T-helper 22 cell (primary cell): ENCODE results near the gene TSNAX.
"Not testable (repeated sequence)": the region's sequence is repeated elsewhere in the genome, so short reads cannot be mapped to it uniquely, and the experiment has no call there.

Experiments used
- DNase-seq: peaks from one replicate; pipeline ENCODE4 v3.0.0-alpha.2; 2020; ENCODE audit warnings: low read depth

Gene TSNAX

GRCh38 chr1:231561647-231562383, 33.3 kb downstream of the TSNAX start:
- no peak for DNase-seq

GRCh38 chr1:231563247-231563646, 34.8 kb downstream of the TSNAX start:
- DNase-seq: no peak

GRCh38 chr1:231564373-231564772, 35.9 kb downstream of the TSNAX start:
- no peak for DNase-seq

GRCh38 chr1:231566496-231566895, 38.0 kb downstream of the TSNAX start:
- no peak for DNase-seq

- not testable (repeated sequence) for DNase-seq
These were observed 41.8 kb downstream of the TSNAX start for GRCh38 chr1:231570262-231570661.

- no peak for DNase-seq
These were observed 43.4 kb downstream of the TSNAX start for GRCh38 chr1:231571904-231572303.

- no peak for DNase-seq
These were observed 47.0 kb downstream of the TSNAX start for GRCh38 chr1:231575472-231575871.

- no peak for DNase-seq
These were observed 48.6 kb downstream of the TSNAX start for GRCh38 chr1:231576804-231577718.

- no peak for DNase-seq
These were observed 52.4 kb downstream of the TSNAX start for GRCh38 chr1:231580874-231581273.

GRCh38 chr1:231581859-231582258, 53.4 kb downstream of the TSNAX start:
- DNase-seq: no peak

- no peak for DNase-seq
These were observed 54.9 kb downstream of the TSNAX start for GRCh38 chr1:231583376-231583775.

GRCh38 chr1:231584117-231584516, 55.6 kb downstream of the TSNAX start:
- DNase-seq: no peak

- no peak for DNase-seq
These were observed 56.5 kb downstream of the TSNAX start for GRCh38 chr1:231584921-231585320.

- DNase-seq: no peak
These were observed 62.2 kb downstream of the TSNAX start for GRCh38 chr1:231590453-231591198.

GRCh38 chr1:231591466-231591865, 63.0 kb downstream of the TSNAX start:
- DNase-seq: no peak

- no peak for DNase-seq
These were observed 64.3 kb downstream of the TSNAX start for GRCh38 chr1:231592809-231593208.

GRCh38 chr1:231593264-231593663, 64.8 kb downstream of the TSNAX start:
- DNase-seq: not testable (repeated sequence)

GRCh38 chr1:231594123-231594522, 65.7 kb downstream of the TSNAX start:
- no peak for DNase-seq

GRCh38 chr1:231594749-231595148, 66.3 kb downstream of the TSNAX start:
- no peak for DNase-seq

GRCh38 chr1:231596337-231596791, 67.9 kb downstream of the TSNAX start:
- no peak for DNase-seq

- DNase-seq: no peak
These were observed 69.5 kb downstream of the TSNAX start for GRCh38 chr1:231597971-231598370.

GRCh38 chr1:231600458-231600976, 72.0 kb downstream of the TSNAX start:
- no peak for DNase-seq
